ENCODE results near the gene PRAMEF13.
"Not testable (repeated sequence)": the region's sequence is repeated elsewhere in the genome, so short reads cannot be mapped to it uniquely, and the experiment has no call there.

Gene PRAMEF13

GRCh38 chr1:13165531-13165930 is 35.7 kb downstream of the PRAMEF13 start, which contains the start of gene HNRNPCL4:
Gene HNRNPCL4 (minus strand): TSS chr1:13165631. CDS start chr1:13165467, 164 bp downstream.
- not testable (repeated sequence) for DNase-seq

- DNase-seq, result not testable (repeated sequence)
Measured at GRCh38 chr1:13155909-13156308, 45.3 kb downstream of the PRAMEF13 start, which contains the start of gene PRAMEF26. Gene PRAMEF26 (minus strand): TSS chr1:13156009. CDS start chr1:13153095, 2,914 bp downstream.

Data from DMS79 (cell line).